Measurements from ENCODE around the gene PUS3.

PUS3 gene

DNA sequence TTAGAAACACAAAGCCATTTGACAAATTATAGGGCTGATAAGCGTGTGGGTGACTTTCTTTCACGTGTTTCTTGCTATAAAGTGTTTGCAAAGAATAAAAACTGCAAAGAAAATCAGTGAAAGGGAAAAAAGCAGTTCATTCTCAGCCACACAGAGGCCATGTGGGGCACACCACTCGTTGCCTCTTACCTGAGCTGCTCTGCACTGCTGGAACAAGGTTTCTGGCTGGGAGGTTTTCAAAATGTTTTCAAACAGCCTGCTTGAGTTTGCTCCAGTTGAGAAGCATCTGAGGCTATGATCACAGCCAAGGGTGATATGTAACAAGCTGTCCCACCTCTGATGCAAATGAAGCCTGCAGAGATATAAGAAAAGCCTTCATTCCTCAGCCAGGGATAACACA lies 28.1 kb upstream of the PUS3 start:
- DNase-seq (ENCODE audit: low spot score), result no peak
- no peak for TF ChIP-seq CTCF (IDR thresholded peaks at IDR 0.05; ENCODE audit: extremely low read depth, missing control alignments)

GRCh38 chr11:125930076-125930450 lies 27.1 kb upstream of the PUS3 start:
- no peak for TF ChIP-seq CTCF (IDR thresholded peaks at IDR 0.05; ENCODE audit: extremely low read depth, missing control alignments)
- no peak for DNase-seq (ENCODE audit: low spot score)

DNA sequence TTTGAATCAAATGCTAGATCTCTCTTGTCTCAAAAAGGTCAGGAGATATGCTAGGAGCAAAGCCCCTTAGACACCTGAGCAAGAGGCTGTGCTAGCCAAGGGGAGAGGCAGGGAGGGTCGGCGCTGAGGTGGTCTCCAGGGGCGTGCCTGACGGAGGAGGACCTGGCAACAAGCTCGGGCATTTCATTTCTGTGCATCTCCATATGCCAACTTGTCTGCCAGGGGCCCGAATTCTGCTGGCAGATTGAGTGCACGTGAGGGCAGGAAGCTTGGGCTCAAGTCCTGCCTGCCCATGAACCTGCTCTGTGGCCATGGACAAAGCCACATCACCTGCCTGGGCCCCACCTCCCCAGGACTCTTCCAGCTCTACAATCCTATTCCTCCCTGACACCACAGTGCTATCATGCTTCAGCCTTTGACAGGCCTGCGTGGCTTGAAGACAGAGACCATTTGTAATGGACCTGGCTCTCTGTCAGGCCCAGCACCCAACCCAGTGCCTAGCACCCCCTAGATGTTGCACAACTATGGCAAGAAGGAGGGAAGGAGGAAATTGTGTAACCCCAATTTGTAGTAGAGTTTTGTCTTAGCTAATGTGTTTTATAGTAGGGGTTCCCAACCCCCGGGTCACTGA lies 26.6 kb upstream of the PUS3 start:
- DNase-seq (ENCODE audit: low spot score), result no peak
- TF ChIP-seq CTCF (IDR thresholded peaks at IDR 0.05; ENCODE audit: extremely low read depth, missing control alignments), result no peak

- no peak for TF ChIP-seq CTCF (IDR thresholded peaks at IDR 0.05; ENCODE audit: extremely low read depth, missing control alignments)
- no peak for DNase-seq (ENCODE audit: low spot score)
Observed at GRCh38 chr11:125926682-125927081, 23.7 kb upstream of the PUS3 start.

DNA sequence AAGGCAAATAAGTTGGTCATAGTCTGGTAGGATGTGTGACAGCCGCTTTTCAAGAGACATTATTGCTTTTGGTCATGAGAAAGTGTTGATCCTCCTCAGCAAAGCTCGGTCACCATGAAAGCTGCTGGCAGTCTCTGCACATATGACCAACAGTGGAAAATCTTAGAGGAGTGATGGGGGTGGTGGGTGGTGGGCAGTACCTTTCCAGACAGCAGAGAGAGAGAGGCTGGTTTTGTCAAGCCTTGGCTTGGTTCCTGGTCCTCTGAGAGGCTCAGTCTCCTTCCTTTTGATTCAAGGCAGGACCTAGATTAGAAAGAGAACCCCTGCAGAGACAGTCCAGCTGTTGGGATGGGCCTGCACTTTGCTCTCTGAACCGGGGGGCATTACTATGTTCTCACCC lies 22.8 kb upstream of the PUS3 start:
- TF ChIP-seq CTCF (IDR thresholded peaks at IDR 0.05; ENCODE audit: extremely low read depth, missing control alignments), result no peak
- no peak for DNase-seq (ENCODE audit: low spot score)

DNA sequence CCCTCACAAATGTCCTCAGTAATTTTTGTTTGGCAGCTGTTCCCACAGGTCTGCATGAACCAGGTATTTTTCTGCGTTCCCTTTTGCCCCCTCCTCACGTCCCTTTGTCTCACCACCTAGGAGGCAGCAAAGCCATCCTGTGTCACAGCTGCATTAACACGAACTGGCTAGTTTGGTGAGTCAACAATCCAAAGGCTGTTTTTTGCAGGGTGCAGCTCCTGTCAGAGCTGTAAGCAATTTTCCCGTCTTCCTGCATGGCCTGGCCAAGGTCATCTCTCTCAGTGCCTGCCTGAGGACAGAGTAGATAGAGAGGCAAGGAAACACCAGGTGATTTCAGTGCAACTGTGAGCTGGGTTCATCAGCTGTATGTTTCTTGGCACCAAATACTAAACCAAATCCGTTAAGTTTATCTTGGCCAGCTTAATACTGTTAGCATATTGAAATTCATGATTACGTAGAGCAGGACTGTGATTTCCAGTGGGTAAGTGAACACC lies 22.3 kb upstream of the PUS3 start:
- TF ChIP-seq CTCF (IDR thresholded peaks at IDR 0.05; ENCODE audit: extremely low read depth, missing control alignments), result no peak

GRCh38 chr11:125924384-125925007 lies 21.5 kb upstream of the PUS3 start:
- TF ChIP-seq CTCF (IDR thresholded peaks at IDR 0.05; ENCODE audit: extremely low read depth, missing control alignments), result no peak
- DNase-seq (ENCODE audit: low spot score), result no peak

More for the DNA sequence above, 22.3 kb upstream of the PUS3 start:
- DNase-seq (ENCODE audit: low spot score), result no peak

Measured in GM20000 (cell line).